Breast epithelium (tissue), 4 donors: ENCODE results near the gene MLXIP. TPM values are rescaled to one million over a fixed set of nuclear protein-coding genes. Genes with fewer than 3 reads are reported as not detected.

Experiments used
- DNase-seq, 2 donors: peaks; one replicate each; pipeline ENCODE4 v3.0.0-alpha.2; 2019; ENCODE audit warnings: low spot score in 2 of 2
- H3K27ac ChIP-seq, 2 donors: fragments of 200-600 bp; sonication (generic) in 1 of 2; one replicate each; pipeline ENCODE4 v1.5.1; 2016 to 2019; ENCODE audit warnings: mild to moderate bottlenecking in 1 of 2
- H3K27me3 ChIP-seq, 2 donors: fragments of 200-600 bp; sonication (generic) in 1 of 2; one replicate each; pipeline versions ENCODE4 v1.5.1 to v1.6.0; 2017 to 2019; ENCODE audit warnings: control low read depth in 1 of 2, mild to moderate bottlenecking in 1 of 2
- H3K36me3 ChIP-seq: fragments of 200-600 bp; one replicate; pipeline ENCODE4 v1.5.1; 2019
- H3K4me1 ChIP-seq, 2 donors: fragments of 200-600 bp; sonication (generic); one replicate each; pipeline ENCODE4 v1.5.1; 2016 to 2019; ENCODE audit warnings: control low read depth in 1 of 2
- H3K4me3 ChIP-seq, 3 donors: fragments of 200-600 bp; sonication (generic); 1 replicate in 2 of 3; 2 replicates in 1 of 3; pipeline ENCODE4 v1.5.1; 2016 to 2019; ENCODE audit warnings: mild to moderate bottlenecking in 3 of 3, moderate library complexity in 2 of 3
- H3K9me3 ChIP-seq, 2 donors: fragments of 200-600 bp; sonication (generic) in 1 of 2; one replicate each; pipeline ENCODE4 v1.5.1; 2016 to 2019; ENCODE audit warnings: control low read depth in 1 of 2
- CTCF ChIP-seq, 3 donors: fragments of 450-650 bp; IDR thresholded peaks; one replicate each; pipeline ENCODE4 v1.5.1; 2016 to 2017; ENCODE audit warnings: antibody characterized with exemption in 3 of 3, mild to moderate bottlenecking in 3 of 3, moderate library complexity in 3 of 3
- POLR2A ChIP-seq: fragments of 450-650 bp; IDR thresholded peaks from one replicate; pipeline ENCODE4 v1.6.1; 2016; ENCODE audit warnings: antibody characterized with exemption, mild to moderate bottlenecking, moderate library complexity
- POLR2AphosphoS5 ChIP-seq, 3 donors: sonication (generic); formaldehyde crosslinking; IDR thresholded peaks; one replicate each; pipeline ENCODE4 v1.6.1; 2017; ENCODE audit warnings: antibody characterized with exemption in 3 of 3
- intact Hi-C: fragments of 100-400 bp; cut with DNase I; formaldehyde crosslinking; loops from one replicate; pipeline ENCODE4 v1.15.1; 2023; ENCODE audit warnings: low total_unique reads
- total RNA-seq, 3 donors: library from RNA; depleted of rRNA; stranded (reverse); fragments of >200 nt; gene quantifications; one replicate each; pipeline ENCODE4 v1.1.0, GENCODE V29; 2016

Gene MLXIP
- total RNA-seq, 3 donors from 2014 or later, result 21.1 to 31.1 (median 28.2) TPM

- intact Hi-C loops, result no loop called here
- H3K4me1 ChIP-seq, result no peaks in the 10 kb centered on the region
- no peak for TF ChIP-seq POLR2AphosphoS5 (IDR thresholded peaks at IDR 0.05)
- TF ChIP-seq POLR2A, result no peak
- no peak for TF ChIP-seq CTCF (IDR thresholded peaks at IDR 0.05)
These were observed 30.4 kb upstream of the MLXIP start for GRCh38 chr12:122048151-122048550.

DNA sequence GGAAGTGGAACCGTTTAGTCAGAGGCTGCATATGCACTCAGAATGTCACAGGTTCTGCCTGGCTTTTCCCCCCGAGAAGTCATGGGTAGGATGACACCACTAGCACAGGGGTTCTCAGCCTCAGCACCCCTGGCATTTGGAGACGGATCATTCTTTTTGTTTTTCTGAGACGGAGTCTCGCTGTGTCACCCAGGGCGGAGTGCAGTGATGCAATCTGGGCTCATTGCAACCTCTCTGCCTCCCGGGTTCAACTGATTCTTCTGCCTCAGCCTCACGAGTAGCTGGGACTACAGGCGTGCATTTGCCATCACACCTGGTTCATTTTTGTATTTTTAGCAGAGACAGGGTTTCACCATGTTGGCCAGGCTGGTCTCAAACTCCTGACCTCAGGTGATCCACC is 28.7 kb upstream of the MLXIP start:
- intact Hi-C loops, result no loop called here
- Histone ChIP-seq H3K4me3 (no peak overlapping the region), H3K27me3 (no peaks in the 10 kb centered on the region), H3K9me3 (no peaks in the 10 kb centered on the region), H3K27ac (no peak overlapping the region), H3K4me1 (no peaks in the 10 kb centered on the region), H3K36me3 (no peaks in the 10 kb centered on the region)
- no peak for DNase-seq
- no peak for TF ChIP-seq CTCF (IDR thresholded peaks at IDR 0.05)
- no peak for TF ChIP-seq POLR2AphosphoS5 (IDR thresholded peaks at IDR 0.05)
- no peak for TF ChIP-seq POLR2A

More at GRCh38 chr12:122048151-122048550, 30.4 kb upstream of the MLXIP start:
- H3K9me3 ChIP-seq, result no peaks in the 10 kb centered on the region
- H3K4me3 ChIP-seq, result no peak overlapping the region
- DNase-seq, result no peak
- no peak overlapping the region for H3K27ac ChIP-seq
- H3K36me3 ChIP-seq, result no peaks in the 10 kb centered on the region
- H3K27me3 ChIP-seq, result no peaks in the 10 kb centered on the region

DNA sequence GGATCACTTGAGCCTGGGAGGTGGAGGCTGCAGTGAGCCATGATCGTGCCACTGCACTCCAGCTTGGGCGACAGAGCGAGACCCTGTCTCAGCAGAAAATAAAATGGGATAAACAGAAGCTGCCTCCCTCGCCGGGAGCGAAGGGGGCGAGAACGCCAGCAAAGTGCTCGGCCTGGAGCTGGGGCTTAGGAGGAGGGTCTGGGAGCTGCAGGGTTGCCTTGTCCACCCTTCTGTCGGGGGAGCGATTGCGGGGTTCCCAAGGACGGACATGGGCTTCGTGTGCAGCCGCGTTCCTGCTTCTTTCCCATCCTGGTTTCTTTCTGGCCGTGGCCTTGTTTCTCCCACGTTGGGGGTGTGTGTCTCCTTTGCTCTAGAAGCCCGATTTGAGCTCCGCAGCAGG is 27.9 kb upstream of the MLXIP start:
- no peak for DNase-seq
- Histone ChIP-seq H3K27ac (peak overlapping the region; percentile 53 to 55), H3K27me3 (no peaks in the 10 kb centered on the region), H3K4me1 (no peaks in the 10 kb centered on the region), H3K36me3 (no peaks in the 10 kb centered on the region), H3K4me3 (no peak overlapping the region), H3K9me3 (no peaks in the 10 kb centered on the region)
- no peak for TF ChIP-seq POLR2AphosphoS5 (IDR thresholded peaks at IDR 0.05)
- no peak for TF ChIP-seq CTCF (IDR thresholded peaks at IDR 0.05)
- no peak for TF ChIP-seq POLR2A
- intact Hi-C loops, result loop anchor here (1.0 kb wide), 1 partner anchor 71 kb away; no protein-coding TSS in a partner anchor

DNA sequence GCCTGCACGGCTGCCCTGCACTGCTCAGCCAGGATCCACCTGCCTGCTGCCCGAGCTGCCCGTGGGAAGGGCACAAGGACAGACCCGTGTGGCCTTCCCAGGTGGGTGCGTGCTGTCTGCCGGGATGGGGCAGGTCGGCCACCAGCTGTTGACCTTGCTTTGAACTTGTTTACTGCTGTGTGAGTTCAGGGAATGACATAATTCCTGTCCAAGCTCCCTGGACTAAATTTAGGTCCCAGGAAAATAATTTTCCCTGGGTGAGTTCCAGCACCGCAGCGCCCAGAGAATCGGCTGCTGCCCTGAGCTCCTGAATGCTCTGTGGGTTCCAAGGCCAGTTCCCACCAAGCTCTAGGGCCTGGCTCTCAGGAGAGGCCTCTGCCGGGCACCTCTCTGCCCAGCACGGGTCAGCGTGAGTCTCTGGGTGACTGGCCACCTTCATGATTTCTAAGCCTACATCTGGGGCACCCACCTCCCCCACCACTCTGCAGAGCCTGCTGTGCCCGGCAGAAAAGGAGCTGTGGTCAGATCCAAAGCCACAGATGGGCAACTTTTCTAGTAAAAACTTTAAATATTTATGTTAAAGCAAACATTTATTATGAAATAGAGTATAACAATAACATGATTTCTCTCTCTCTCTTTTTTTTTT is 27.2 kb upstream of the MLXIP start:
- Histone ChIP-seq H3K27ac (peak overlapping the region; percentile 53 to 55), H3K36me3 (no peaks in the 10 kb centered on the region), H3K27me3 (no peaks in the 10 kb centered on the region), H3K4me1 (no peaks in the 10 kb centered on the region), H3K9me3 (no peaks in the 10 kb centered on the region), H3K4me3 (no peak overlapping the region)
- intact Hi-C loops, result loop anchor here (1.0 kb wide), 1 partner anchor 70 kb away; no protein-coding TSS in a partner anchor
- TF ChIP-seq POLR2AphosphoS5 (IDR thresholded peaks at IDR 0.05) (peak in 1 of 3 donors; percentile 16), POLR2A (no peak)
- DNase-seq, result no peak

- H3K36me3 ChIP-seq, result no peaks in the 10 kb centered on the region
- H3K4me1 ChIP-seq, result no peaks in the 10 kb centered on the region
- H3K4me3 ChIP-seq, result no peak overlapping the region
- H3K27ac ChIP-seq, result no peak overlapping the region
- no peak for DNase-seq
- no peaks in the 10 kb centered on the region for H3K27me3 ChIP-seq
- no peaks in the 10 kb centered on the region for H3K9me3 ChIP-seq
- intact Hi-C loops, result no loop called here
- TF ChIP-seq POLR2AphosphoS5 (IDR thresholded peaks at IDR 0.05) (no peak), CTCF (IDR thresholded peaks at IDR 0.05) (no peak), POLR2A (no peak)
These were observed 26.3 kb upstream of the MLXIP start for GRCh38 chr12:122052285-122052684.
